H1 (cell line): ENCODE results near the gene EPM2A. TPM values are rescaled to one million over a fixed set of nuclear protein-coding genes. Genes with fewer than 3 reads are reported as not detected.

Experiments used
- CHD1 ChIP-seq: IDR thresholded peaks from 2 replicates; pipeline ENCODE4 v1.6.1; 2012; ENCODE audit warnings: low read depth, low read length, improper control_type of control experiment
- FOSL1 ChIP-seq: IDR thresholded peaks from 2 replicates; pipeline ENCODE4 v1.6.1; 2011; ENCODE audit warnings: mild to moderate bottlenecking, low read depth, low read length, moderate library complexity; ENCODE audit not compliant: insufficient read depth
- KDM1A ChIP-seq: fragments of 200-600, 300-600 bp; sonication (generic); IDR thresholded peaks from 2 replicates; pipeline ENCODE4 v1.7.1; 2016; ENCODE audit warnings: mild to moderate bottlenecking, low read length, borderline replicate concordance
- polyA plus RNA-seq, 7 experiments: library from polyadenylated mRNA; depleted of rRNA in 3 of 7; stranded (reverse) in 5 of 7; unstranded in 2 of 7; fragments of >200 nt in 5 of 7; fragments of 200-250 nt in 2 of 7; gene quantifications; 1 replicate in 5 of 7; 2 replicates in 1 of 7; 4 replicates in 1 of 7; pipeline versions ENCODE4 v1.2.1 to v1.2.3, GENCODE V29; 2011 to 2013; ENCODE audit warnings: missing spikeins in 2 of 7, mixed read lengths in 2 of 7
- total RNA-seq: library from RNA; stranded (reverse); fragmentation: NEBNext Ultra II Directional; extraction: Animal tissue kit (Norgen Biotek cat#: 25700); gene quantifications from 2 replicates; pipeline ENCODE4 v1.2.1, GENCODE V29; 2021

EPM2A gene
- total and polyA plus RNA-seq, 2 of the 8 experiments (the other 6 are each of a cell fraction or from before 2014, with no cell fraction given) = 2.3 to 6.2 TPM

GRCh38 chr6:145783796-145784195 is 48.5 kb upstream of the EPM2A start (continued):
- TF ChIP-seq KDM1A = no peak
- no peak for TF ChIP-seq FOSL1
- TF ChIP-seq CHD1 = no peak
- TF ChIP-seq, all 59 proteins: peak for 0
